Measurements from ENCODE around the gene PEPD. TPM values are rescaled to one million over a fixed set of nuclear protein-coding genes. Genes with fewer than 3 reads are reported as not detected.

PEPD gene
- total RNA-seq, 1 experiment from 2014 or later: 40.5 TPM

GRCh38 chr19:33470686-33471085, 50.9 kb downstream of the PEPD start:
- DNase-seq (ENCODE audit: low read depth, low spot score) (no peak), ATAC-seq (no peak)
- Histone ChIP-seq H3K4me3 (replicated peaks in 1 of 2; ENCODE audit: low read depth in 1 of 2, low read length in 2 of 2) (no peak overlapping the region), H3K27ac (ENCODE audit: low read depth, low read length) (no peak overlapping the region), H2AFZ (ENCODE audit: low read depth, low read length, poor library complexity, severe bottlenecking) (no peak overlapping the region), H3K27me3 (ENCODE audit: insufficient read depth, low read length) (no peaks in the 10 kb centered on the region), H3K9me3 (ENCODE audit: control insufficient read depth in 1 of 2, insufficient read depth in 1 of 2, low read depth in 1 of 2, low read length in 2 of 2) (no peaks in the 10 kb centered on the region), H3K36me3 (ENCODE audit: control insufficient read depth in 1 of 2, insufficient read depth in 2 of 2, low read length in 2 of 2) (no peaks in the 10 kb centered on the region), H3K4me1 (ENCODE audit: control insufficient read depth in 1 of 2, insufficient read depth in 2 of 2, low read length in 2 of 2) (peaks cover 0 to 6% of the 10 kb centered on the region in 2 experiments; a peak in 1 of 4 replicates), H4K20me1 (ENCODE audit: insufficient read depth) (no peaks in the 10 kb centered on the region), H3K79me2 (ENCODE audit: insufficient read depth, low read length) (no peaks in the 10 kb centered on the region), H3K4me2 (ENCODE audit: low read length) (no peak overlapping the region), H3K9me2 (ENCODE audit: insufficient read depth) (no peaks in the 10 kb centered on the region), H3K9ac (ENCODE audit: low read length) (no peak overlapping the region)
- ChIA-PET POLR2A (no interaction called here), RAD21 (ENCODE audit: low non-redundant PET in 1 of 2, low total read pairs in 2 of 2, uncharacterized antibody in 2 of 2, unreplicated experiment in 2 of 2) (no interaction called here), CTCF (no interaction called here)
- TF ChIP-seq ZNF274 (IDR thresholded peaks at IDR 0.05; ENCODE audit: low read depth, low read length): no peak
- no peak for TF ChIP-seq POLR2A (IDR thresholded peaks at IDR 0.05; ENCODE audit: borderline replicate concordance, extremely low read depth, insufficient read depth, insufficient read length)
- no peak for TF ChIP-seq EGR1 (IDR thresholded peaks at IDR 0.05; ENCODE audit: low read depth)
- no peak for TF ChIP-seq POLR2AphosphoS5 (IDR thresholded peaks at IDR 0.05; ENCODE audit: low read depth, low read length)
- no peak for TF ChIP-seq JUND (IDR thresholded peaks at IDR 0.05)
- no peak for TF ChIP-seq CBX3 (IDR thresholded peaks at IDR 0.05; ENCODE audit: low read depth)
- no peak for TF ChIP-seq ATF3 (IDR thresholded peaks at IDR 0.05)
- intact Hi-C loops (cut with micrococcal nuclease): no loop called here
- BruUV-seq (replicated peaks): no TSS peak

- Histone ChIP-seq H3K9ac (ENCODE audit: low read length) (no peak overlapping the region), H4K20me1 (ENCODE audit: insufficient read depth) (no peaks in the 10 kb centered on the region), H3K9me2 (ENCODE audit: insufficient read depth) (no peaks in the 10 kb centered on the region), H3K27me3 (ENCODE audit: insufficient read depth, low read length) (no peaks in the 10 kb centered on the region), H2AFZ (ENCODE audit: low read depth, low read length, poor library complexity, severe bottlenecking) (no peak overlapping the region), H3K4me2 (ENCODE audit: low read length) (no peak overlapping the region), H3K4me3 (replicated peaks in 1 of 2; ENCODE audit: low read depth in 1 of 2, low read length in 2 of 2) (no peak overlapping the region), H3K27ac (ENCODE audit: low read depth, low read length) (no peak overlapping the region), H3K4me1 (ENCODE audit: control insufficient read depth in 1 of 2, insufficient read depth in 2 of 2, low read length in 2 of 2) (peaks cover 0 to 6% of the 10 kb centered on the region in 2 experiments; a peak in 1 of 4 replicates), H3K36me3 (ENCODE audit: control insufficient read depth in 1 of 2, insufficient read depth in 2 of 2, low read length in 2 of 2) (no peaks in the 10 kb centered on the region), H3K9me3 (ENCODE audit: control insufficient read depth in 1 of 2, insufficient read depth in 1 of 2, low read depth in 1 of 2, low read length in 2 of 2) (no peaks in the 10 kb centered on the region), H3K79me2 (ENCODE audit: insufficient read depth, low read length) (no peaks in the 10 kb centered on the region)
- TF ChIP-seq CBX3 (IDR thresholded peaks at IDR 0.05; ENCODE audit: low read depth): no peak
- POLR2A ChIA-PET: no interaction called here
- BruUV-seq (replicated peaks): no TSS peak
- RAD21 ChIA-PET (ENCODE audit: low non-redundant PET in 1 of 2, low total read pairs in 2 of 2, uncharacterized antibody in 2 of 2, unreplicated experiment in 2 of 2): no interaction called here
- intact Hi-C loops (cut with micrococcal nuclease): no loop called here
- DNase-seq (ENCODE audit: low read depth, low spot score) (no peak), ATAC-seq (no peak)
- CTCF ChIA-PET: no interaction called here
Observed at GRCh38 chr19:33470040-33470330, 51.6 kb downstream of the PEPD start.

Data from HCT116 (cell line).